Peyer's patch (tissue), 4 donors: ENCODE data around the gene PRG2. TPM values are rescaled to one million over a fixed set of nuclear protein-coding genes. Genes with fewer than 3 reads are reported as not detected.

Experiments
- DNase-seq, 3 donors: peaks; one replicate each; pipeline ENCODE4 v3.0.0-alpha.2; 2017 to 2019
- H3K27ac ChIP-seq, 4 donors: fragments of 200-600 bp; sonication (generic); one replicate each; pipeline ENCODE4 v1.5.1; 2016 to 2019
- H3K27me3 ChIP-seq, 2 donors: fragments of 200-600 bp; sonication (generic); one replicate each; pipeline ENCODE4 v1.5.1; 2019
- H3K36me3 ChIP-seq, 3 donors: fragments of 200-600 bp; sonication (generic); one replicate each; pipeline ENCODE4 v1.5.1; 2016 to 2019
- H3K4me1 ChIP-seq, 4 donors: fragments of 200-600 bp; sonication (generic); one replicate each; pipeline ENCODE4 v1.5.1; 2016 to 2019
- H3K4me3 ChIP-seq, 4 donors: fragments of 200-600 bp; sonication (generic); 1 replicate in 3 of 4; 2 replicates in 1 of 4; pipeline ENCODE4 v1.5.1; 2016 to 2019; ENCODE audit warnings: mild to moderate bottlenecking in 1 of 4
- H3K9me3 ChIP-seq, 4 donors: fragments of 200-600 bp; sonication (generic); one replicate each; pipeline ENCODE4 v1.5.1; 2016 to 2019; ENCODE audit warnings: mild to moderate bottlenecking in 1 of 4
- POLR2A ChIP-seq, 2 donors: fragments of 450-650 bp; IDR thresholded peaks; one replicate each; pipeline ENCODE4 v1.5.1; 2017; ENCODE audit warnings: antibody characterized with exemption in 2 of 2, mild to moderate bottlenecking in 2 of 2, moderate library complexity in 2 of 2
- total RNA-seq, 4 donors: library from RNA; depleted of rRNA; stranded (reverse); fragments of >200 nt; gene quantifications; one replicate each; pipeline ENCODE4 v1.1.0, GENCODE V29; 2016
- TF ChIP-seq, protein P1 (sequence below), 6 experiments: fragments of 450-650 bp in 4 of 6; fragments of 200-600 bp in 2 of 6; sonication (generic) in 1 of 6; IDR thresholded peaks; one replicate each; pipeline ENCODE4 v1.5.1; 2017 to 2019; ENCODE audit warnings: antibody characterized with exemption in 6 of 6, mild to moderate bottlenecking in 3 of 6, moderate library complexity in 1 of 6

The PRG2 gene
- total RNA-seq, 4 donors from 2014 or later = not detected

GRCh38 chr11:57399221-57399620 lies 8.8 kb upstream of the PRG2 start:
- H3K4me3 ChIP-seq = no peak overlapping the region
- H3K27me3 ChIP-seq = no peaks in the 10 kb centered on the region
- H3K4me1 ChIP-seq = no peaks in the 10 kb centered on the region
- no peak overlapping the region for H3K27ac ChIP-seq
- DNase-seq = no peak
- TF ChIP-seq POLR2A (IDR thresholded peaks at IDR 0.05) = no peak
- no peaks in the 10 kb centered on the region for H3K9me3 ChIP-seq
- no peaks in the 10 kb centered on the region for H3K36me3 ChIP-seq

DNA sequence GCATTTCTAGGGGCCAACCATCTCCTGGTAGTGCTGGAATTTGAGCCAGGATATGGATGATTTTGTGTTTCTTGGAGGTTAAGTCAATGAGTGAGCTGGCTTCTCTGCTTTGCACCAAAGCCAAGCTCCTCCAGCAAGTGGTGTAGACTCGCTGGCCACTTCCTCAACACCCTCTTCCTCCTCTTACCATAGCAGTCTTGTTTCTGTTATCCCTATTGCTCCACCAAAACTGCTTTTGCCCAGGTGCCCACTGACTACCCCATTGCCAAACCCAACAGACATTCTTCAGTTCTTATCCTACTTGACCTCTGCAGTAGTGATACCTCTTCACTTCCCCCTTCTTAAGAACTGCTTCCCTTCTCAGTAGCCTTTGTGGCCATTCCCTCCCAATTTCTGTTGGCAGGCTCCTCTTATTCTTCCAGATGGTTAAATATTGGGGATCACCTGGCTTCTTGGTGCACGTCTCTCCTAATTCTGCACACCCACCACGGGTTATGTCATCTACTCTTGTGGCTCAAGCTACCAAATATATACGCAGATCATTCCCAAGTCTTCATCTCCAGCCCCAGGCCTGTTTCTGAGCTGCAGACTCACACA lies 7.0 kb upstream of the PRG2 start:
- no peak for TF ChIP-seq POLR2A (IDR thresholded peaks at IDR 0.05)
- TF ChIP-seq, protein P1, sequence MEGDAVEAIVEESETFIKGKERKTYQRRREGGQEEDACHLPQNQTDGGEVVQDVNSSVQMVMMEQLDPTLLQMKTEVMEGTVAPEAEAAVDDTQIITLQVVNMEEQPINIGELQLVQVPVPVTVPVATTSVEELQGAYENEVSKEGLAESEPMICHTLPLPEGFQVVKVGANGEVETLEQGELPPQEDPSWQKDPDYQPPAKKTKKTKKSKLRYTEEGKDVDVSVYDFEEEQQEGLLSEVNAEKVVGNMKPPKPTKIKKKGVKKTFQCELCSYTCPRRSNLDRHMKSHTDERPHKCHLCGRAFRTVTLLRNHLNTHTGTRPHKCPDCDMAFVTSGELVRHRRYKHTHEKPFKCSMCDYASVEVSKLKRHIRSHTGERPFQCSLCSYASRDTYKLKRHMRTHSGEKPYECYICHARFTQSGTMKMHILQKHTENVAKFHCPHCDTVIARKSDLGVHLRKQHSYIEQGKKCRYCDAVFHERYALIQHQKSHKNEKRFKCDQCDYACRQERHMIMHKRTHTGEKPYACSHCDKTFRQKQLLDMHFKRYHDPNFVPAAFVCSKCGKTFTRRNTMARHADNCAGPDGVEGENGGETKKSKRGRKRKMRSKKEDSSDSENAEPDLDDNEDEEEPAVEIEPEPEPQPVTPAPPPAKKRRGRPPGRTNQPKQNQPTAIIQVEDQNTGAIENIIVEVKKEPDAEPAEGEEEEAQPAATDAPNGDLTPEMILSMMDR (IDR thresholded peaks at IDR 0.05) = no peak
- no peaks in the 10 kb centered on the region for H3K4me1 ChIP-seq
- H3K27me3 ChIP-seq = no peaks in the 10 kb centered on the region
- no peak overlapping the region for H3K27ac ChIP-seq
- H3K36me3 ChIP-seq = no peaks in the 10 kb centered on the region
- no peaks in the 10 kb centered on the region for H3K9me3 ChIP-seq
- H3K4me3 ChIP-seq = no peak overlapping the region
- DNase-seq = no peak

DNA sequence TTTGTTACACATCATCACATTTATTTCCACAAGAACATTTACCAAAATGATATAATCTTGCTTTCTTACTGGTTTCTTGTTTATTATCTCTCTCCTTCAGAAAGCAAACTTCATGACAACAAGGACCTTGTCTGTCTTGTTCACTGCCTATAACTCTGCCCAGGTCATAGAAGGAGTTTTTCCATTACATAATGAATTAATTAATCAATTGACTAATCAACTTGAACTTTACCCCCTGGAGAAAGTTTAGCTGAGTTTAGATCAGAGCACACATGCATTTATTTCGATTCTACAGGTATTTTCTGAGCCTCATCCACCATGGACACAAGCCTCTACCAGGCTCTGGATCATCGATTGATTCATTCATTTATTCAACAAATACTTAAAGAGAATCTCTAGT lies 6.3 kb upstream of the PRG2 start:
- no peak overlapping the region for H3K27ac ChIP-seq
- no peak for TF ChIP-seq POLR2A (IDR thresholded peaks at IDR 0.05)
- TF ChIP-seq, protein P1 (IDR thresholded peaks at IDR 0.05) = no peak
- no peaks in the 10 kb centered on the region for H3K9me3 ChIP-seq
- no peak overlapping the region for H3K4me3 ChIP-seq
- no peaks in the 10 kb centered on the region for H3K27me3 ChIP-seq
- H3K36me3 ChIP-seq = no peaks in the 10 kb centered on the region
- DNase-seq = no peak
- H3K4me1 ChIP-seq = no peaks in the 10 kb centered on the region

DNA sequence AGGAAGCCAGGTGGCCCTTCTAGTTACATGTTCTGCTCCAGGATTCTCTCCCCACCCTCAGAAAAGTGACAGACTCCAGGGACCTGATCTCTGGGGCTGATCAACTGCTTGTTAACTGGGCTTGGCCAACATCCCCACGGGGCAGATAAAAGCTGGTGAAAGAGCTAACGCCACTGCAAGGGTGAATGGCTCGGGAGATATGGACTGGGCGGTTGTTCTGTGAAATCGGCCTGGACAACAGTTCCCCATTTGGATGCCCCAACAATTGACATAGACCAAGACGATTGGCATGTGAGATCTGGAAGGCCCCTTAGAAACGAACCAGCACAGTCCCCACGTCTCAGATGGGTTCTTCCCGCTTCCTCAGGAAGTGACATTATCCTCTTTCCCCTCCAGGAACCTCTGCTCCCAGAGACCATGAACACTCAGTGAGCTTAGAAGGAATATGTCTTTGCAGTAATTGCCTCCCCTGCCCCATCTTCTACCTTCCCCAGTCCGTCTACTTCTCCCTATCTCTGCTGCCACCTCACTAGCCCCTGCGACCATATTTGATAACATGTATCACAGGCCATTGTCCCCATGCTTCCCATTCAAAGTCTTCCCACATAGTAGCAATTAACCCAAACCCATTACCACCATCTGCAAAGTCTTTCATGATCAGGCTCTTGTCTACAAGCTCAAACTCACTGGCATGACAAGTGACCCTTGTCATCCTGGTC lies 5.6 kb upstream of the PRG2 start:
- H3K4me1 ChIP-seq = no peaks in the 10 kb centered on the region
- H3K27me3 ChIP-seq = no peaks in the 10 kb centered on the region
- H3K27ac ChIP-seq = no peak overlapping the region
- no peak for TF ChIP-seq POLR2A (IDR thresholded peaks at IDR 0.05)
- TF ChIP-seq, protein P1 (IDR thresholded peaks at IDR 0.05) = no peak
- no peak overlapping the region for H3K4me3 ChIP-seq
- no peak for DNase-seq
- H3K9me3 ChIP-seq = no peaks in the 10 kb centered on the region
- no peaks in the 10 kb centered on the region for H3K36me3 ChIP-seq

GRCh38 chr11:57394203-57394965 lies 3.9 kb upstream of the PRG2 start:
- TF ChIP-seq POLR2A (IDR thresholded peaks at IDR 0.05) = no peak
- TF ChIP-seq, protein P1 (IDR thresholded peaks at IDR 0.05) = no peak
- no peaks in the 10 kb centered on the region for H3K9me3 ChIP-seq
- no peaks in the 10 kb centered on the region for H3K36me3 ChIP-seq
- no peaks in the 10 kb centered on the region for H3K27me3 ChIP-seq
- no peak for DNase-seq
- H3K4me1 ChIP-seq = no peaks in the 10 kb centered on the region
- H3K27ac ChIP-seq = no peak overlapping the region
- no peak overlapping the region for H3K4me3 ChIP-seq

DNA sequence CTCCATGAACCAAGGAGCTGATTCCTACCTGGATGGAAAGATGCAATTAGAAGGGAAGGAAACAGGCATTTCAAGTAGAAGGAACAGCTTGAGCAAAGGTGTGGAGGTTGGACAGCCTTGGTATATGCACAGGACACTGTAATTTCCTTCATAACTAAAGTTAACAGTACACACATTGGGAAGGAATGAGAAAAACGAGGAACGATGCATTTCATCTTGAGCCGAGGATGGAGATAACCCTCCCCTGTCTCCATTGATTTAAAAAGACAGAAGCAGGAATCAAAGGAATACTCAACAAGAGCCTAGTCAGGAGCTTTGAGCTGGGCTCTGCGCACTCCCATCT lies 2.3 kb upstream of the PRG2 start:
- H3K9me3 ChIP-seq = no peaks in the 10 kb centered on the region
- no peak overlapping the region for H3K27ac ChIP-seq
- no peaks in the 10 kb centered on the region for H3K4me1 ChIP-seq
- H3K27me3 ChIP-seq = no peaks in the 10 kb centered on the region
- no peaks in the 10 kb centered on the region for H3K36me3 ChIP-seq
- DNase-seq = no peak
- TF ChIP-seq, protein P1 (IDR thresholded peaks at IDR 0.05) = no peak
- no peak for TF ChIP-seq POLR2A (IDR thresholded peaks at IDR 0.05)
- no peak overlapping the region for H3K4me3 ChIP-seq
